ENCODE measurements around the gene TMEM108. TPM values are rescaled to one million over a fixed set of nuclear protein-coding genes. Genes with fewer than 3 reads are reported as not detected.

TMEM108 gene
- total RNA-seq, 1 experiment from 2014 or later: not detected

DNA sequence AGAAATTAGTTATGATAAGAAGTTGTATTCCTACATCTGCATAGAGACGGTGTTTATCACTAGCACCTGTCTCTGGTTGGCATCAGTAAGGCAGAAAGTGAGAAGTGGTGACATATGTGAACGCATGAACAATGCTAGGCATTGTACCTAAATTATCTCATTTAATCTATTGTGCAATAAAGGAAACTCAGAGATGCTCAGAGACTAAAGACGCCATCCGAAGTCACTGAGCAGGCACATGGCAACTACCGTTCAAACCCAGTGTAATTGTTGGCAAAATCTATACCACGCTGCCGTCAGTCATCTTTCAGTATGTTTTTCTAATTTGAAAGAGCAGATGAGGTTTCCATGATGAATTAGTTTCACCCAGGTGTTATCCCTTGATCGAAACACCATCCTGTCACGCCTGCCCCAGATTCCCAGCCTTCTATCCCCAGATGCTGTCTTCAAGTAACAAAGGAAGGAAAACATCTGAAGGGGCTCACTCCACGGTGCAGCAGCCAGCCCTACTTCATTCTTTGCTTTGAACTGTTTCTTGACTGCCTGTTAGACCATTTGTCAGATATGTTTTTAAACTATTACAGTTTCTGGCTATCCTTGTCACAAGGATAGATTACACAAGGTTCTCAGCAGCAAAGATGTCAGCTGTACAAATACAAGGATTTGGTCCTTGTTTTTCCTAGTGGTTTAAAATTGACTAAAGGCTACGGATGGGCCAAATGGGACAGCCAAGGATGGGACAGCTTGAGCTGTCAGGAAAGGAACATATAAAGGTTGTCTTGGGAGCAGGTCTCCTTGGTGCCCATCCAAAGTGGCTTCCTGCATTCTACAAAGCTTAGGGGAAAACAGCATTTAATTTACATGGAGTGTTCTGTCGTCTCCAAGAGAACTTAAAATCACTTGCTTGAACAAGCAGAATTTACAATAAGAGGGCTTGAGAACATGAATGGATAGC, 99.1 kb downstream of the TMEM108 start:
- no peak overlapping the region for H3K27ac ChIP-seq (ENCODE audit: low read depth, low read length)
- H3K4me3 ChIP-seq (replicated peaks in 1 of 2; ENCODE audit: low read depth in 1 of 2, low read length in 2 of 2): no peak overlapping the region
- no peak overlapping the region for H3K4me2 ChIP-seq (ENCODE audit: low read length)
- CTCF ChIA-PET: no interaction called here
- POLR2A ChIA-PET: no interaction called here
- peaks cover 31% of the 10 kb centered on the region for H3K27me3 ChIP-seq (ENCODE audit: insufficient read depth, low read length)
- DNase-seq (ENCODE audit: low read depth, low spot score) (no peak), ATAC-seq (no peak)
- H3K79me2 ChIP-seq (ENCODE audit: insufficient read depth, low read length): no peaks in the 10 kb centered on the region
- no peaks in the 10 kb centered on the region for H3K9me2 ChIP-seq (ENCODE audit: insufficient read depth)
- H3K9me3 ChIP-seq (ENCODE audit: control insufficient read depth in 1 of 2, insufficient read depth in 1 of 2, low read depth in 1 of 2, low read length in 2 of 2): no peaks in the 10 kb centered on the region
- TF ChIP-seq JUND (IDR thresholded peaks at IDR 0.05) (no peak), ZFX (IDR thresholded peaks at IDR 0.05) (no peak), CEBPB (IDR thresholded peaks at IDR 0.05; ENCODE audit: low read depth) (no peak), EGR1 (IDR thresholded peaks at IDR 0.05; ENCODE audit: low read depth) (no peak), EZH2 (IDR thresholded peaks at IDR 0.05) (no peak), ZNF274 (IDR thresholded peaks at IDR 0.05; ENCODE audit: low read depth, low read length) (no peak), EZH2phosphoT487 (IDR thresholded peaks at IDR 0.05; ENCODE audit: borderline replicate concordance) (no peak), POLR2AphosphoS5 (IDR thresholded peaks at IDR 0.05; ENCODE audit: low read depth, low read length) (no peak), YY1 (IDR thresholded peaks at IDR 0.05; ENCODE audit: extremely low read depth, insufficient replicate concordance, low read depth, low read length) (no peak), CBX3 (IDR thresholded peaks at IDR 0.05; ENCODE audit: low read depth) (no peak), SP1 (IDR thresholded peaks at IDR 0.05; ENCODE audit: low read depth) (no peak), RAD21 (IDR thresholded peaks at IDR 0.05; ENCODE audit: low read depth) (no peak), FOSL1 (IDR thresholded peaks at IDR 0.05; ENCODE audit: low read depth) (no peak), TCF7L2 (IDR thresholded peaks at IDR 0.05; ENCODE audit: borderline replicate concordance, extremely low read depth, insufficient read depth, insufficient read length) (no peak), SIN3A (IDR thresholded peaks at IDR 0.05; ENCODE audit: low read depth) (no peak), SRF (IDR thresholded peaks at IDR 0.05; ENCODE audit: low read depth) (no peak)
- TF ChIP-seq, protein P1, sequence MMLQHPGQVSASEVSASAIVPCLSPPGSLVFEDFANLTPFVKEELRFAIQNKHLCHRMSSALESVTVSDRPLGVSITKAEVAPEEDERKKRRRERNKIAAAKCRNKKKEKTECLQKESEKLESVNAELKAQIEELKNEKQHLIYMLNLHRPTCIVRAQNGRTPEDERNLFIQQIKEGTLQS (IDR thresholded peaks at IDR 0.05): no peak
- TF ChIP-seq, protein P2, sequence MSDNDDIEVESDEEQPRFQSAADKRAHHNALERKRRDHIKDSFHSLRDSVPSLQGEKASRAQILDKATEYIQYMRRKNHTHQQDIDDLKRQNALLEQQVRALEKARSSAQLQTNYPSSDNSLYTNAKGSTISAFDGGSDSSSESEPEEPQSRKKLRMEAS (IDR thresholded peaks at IDR 0.05): no peak
- TF ChIP-seq, protein P3, sequence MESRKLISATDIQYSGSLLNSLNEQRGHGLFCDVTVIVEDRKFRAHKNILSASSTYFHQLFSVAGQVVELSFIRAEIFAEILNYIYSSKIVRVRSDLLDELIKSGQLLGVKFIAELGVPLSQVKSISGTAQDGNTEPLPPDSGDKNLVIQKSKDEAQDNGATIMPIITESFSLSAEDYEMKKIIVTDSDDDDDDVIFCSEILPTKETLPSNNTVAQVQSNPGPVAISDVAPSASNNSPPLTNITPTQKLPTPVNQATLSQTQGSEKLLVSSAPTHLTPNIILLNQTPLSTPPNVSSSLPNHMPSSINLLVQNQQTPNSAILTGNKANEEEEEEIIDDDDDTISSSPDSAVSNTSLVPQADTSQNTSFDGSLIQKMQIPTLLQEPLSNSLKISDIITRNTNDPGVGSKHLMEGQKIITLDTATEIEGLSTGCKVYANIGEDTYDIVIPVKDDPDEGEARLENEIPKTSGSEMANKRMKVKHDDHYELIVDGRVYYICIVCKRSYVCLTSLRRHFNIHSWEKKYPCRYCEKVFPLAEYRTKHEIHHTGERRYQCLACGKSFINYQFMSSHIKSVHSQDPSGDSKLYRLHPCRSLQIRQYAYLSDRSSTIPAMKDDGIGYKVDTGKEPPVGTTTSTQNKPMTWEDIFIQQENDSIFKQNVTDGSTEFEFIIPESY (IDR thresholded peaks at IDR 0.05; ENCODE audit: extremely low read depth, insufficient replicate concordance, low read length): no peak
- TF ChIP-seq, protein P4, sequence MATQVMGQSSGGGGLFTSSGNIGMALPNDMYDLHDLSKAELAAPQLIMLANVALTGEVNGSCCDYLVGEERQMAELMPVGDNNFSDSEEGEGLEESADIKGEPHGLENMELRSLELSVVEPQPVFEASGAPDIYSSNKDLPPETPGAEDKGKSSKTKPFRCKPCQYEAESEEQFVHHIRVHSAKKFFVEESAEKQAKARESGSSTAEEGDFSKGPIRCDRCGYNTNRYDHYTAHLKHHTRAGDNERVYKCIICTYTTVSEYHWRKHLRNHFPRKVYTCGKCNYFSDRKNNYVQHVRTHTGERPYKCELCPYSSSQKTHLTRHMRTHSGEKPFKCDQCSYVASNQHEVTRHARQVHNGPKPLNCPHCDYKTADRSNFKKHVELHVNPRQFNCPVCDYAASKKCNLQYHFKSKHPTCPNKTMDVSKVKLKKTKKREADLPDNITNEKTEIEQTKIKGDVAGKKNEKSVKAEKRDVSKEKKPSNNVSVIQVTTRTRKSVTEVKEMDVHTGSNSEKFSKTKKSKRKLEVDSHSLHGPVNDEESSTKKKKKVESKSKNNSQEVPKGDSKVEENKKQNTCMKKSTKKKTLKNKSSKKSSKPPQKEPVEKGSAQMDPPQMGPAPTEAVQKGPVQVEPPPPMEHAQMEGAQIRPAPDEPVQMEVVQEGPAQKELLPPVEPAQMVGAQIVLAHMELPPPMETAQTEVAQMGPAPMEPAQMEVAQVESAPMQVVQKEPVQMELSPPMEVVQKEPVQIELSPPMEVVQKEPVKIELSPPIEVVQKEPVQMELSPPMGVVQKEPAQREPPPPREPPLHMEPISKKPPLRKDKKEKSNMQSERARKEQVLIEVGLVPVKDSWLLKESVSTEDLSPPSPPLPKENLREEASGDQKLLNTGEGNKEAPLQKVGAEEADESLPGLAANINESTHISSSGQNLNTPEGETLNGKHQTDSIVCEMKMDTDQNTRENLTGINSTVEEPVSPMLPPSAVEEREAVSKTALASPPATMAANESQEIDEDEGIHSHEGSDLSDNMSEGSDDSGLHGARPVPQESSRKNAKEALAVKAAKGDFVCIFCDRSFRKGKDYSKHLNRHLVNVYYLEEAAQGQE (IDR thresholded peaks at IDR 0.05; ENCODE audit: low read depth): no peak
- no TSS peak for BruUV-seq (replicated peaks)
- intact Hi-C loops (cut with micrococcal nuclease): no loop called here
- no peaks in the 10 kb centered on the region for H3K36me3 ChIP-seq (ENCODE audit: control insufficient read depth in 1 of 2, insufficient read depth in 2 of 2, low read length in 2 of 2)
- H2AFZ ChIP-seq (ENCODE audit: low read depth, low read length, poor library complexity, severe bottlenecking): no peak overlapping the region
- no peaks in the 10 kb centered on the region for H3K4me1 ChIP-seq (ENCODE audit: control insufficient read depth in 1 of 2, insufficient read depth in 2 of 2, low read length in 2 of 2)
- no peak overlapping the region for H3K9ac ChIP-seq (ENCODE audit: low read length)
- H4K20me1 ChIP-seq (ENCODE audit: insufficient read depth): no peaks in the 10 kb centered on the region
- RAD21 ChIA-PET (ENCODE audit: low non-redundant PET in 1 of 2, low total read pairs in 2 of 2, uncharacterized antibody in 2 of 2, unreplicated experiment in 2 of 2): no interaction called here
